Measurements from ENCODE around the gene SNAPC4.

GRCh38 chr9:136443087-136443486 is 43.1 kb upstream of the SNAPC4 start:
- TF ChIP-seq POLR2A (IDR thresholded peaks at IDR 0.05): no peak
- no peak for TF ChIP-seq CTCF (IDR thresholded peaks at IDR 0.05)

Measured in transverse colon (tissue), 3 donors.